WTC11 (cell line): ENCODE measurements around the gene AKT1S1. TPM values are rescaled to one million over a fixed set of nuclear protein-coding genes. Genes with fewer than 3 reads are reported as not detected.
A peak's percentile ranks its signal among the peaks of the same experiment; 100 is the strongest.

Source experiments
- ATAC-seq: fragments of 200-7000 bp; cut with Tn5 transposase; 2 replicates; pipeline ENCODE4 v1.10.0; 2021; ENCODE audit warnings: mild to moderate bottlenecking, moderate library complexity
- CTCF ChIA-PET: fragments of 300-600 bp; sonication (Branson Sonifier 250); formaldehyde crosslinking; loops from one replicate; lab custom pipeline; 2021; ENCODE audit warnings: antibody characterized with exemption; lab: Charles Lee
- POLR2A ChIA-PET: fragments of 350-600 bp; sonication (Branson Sonifier 250); formaldehyde crosslinking; loops from one replicate; lab custom pipeline; 2021; ENCODE audit warnings: antibody characterized with exemption; lab: Charles Lee
- DNase-seq: peaks from one replicate; pipeline ENCODE4 v3.0.0; 2021; ENCODE audit warnings: low spot score
- H3K27ac Mint-ChIP-seq: 2 replicates; pipeline ENCODE4 v1.8.0; 2021; ENCODE audit warnings: mixed read lengths
- H3K27me3 Mint-ChIP-seq: 2 replicates; pipeline ENCODE4 v1.8.0; 2021; ENCODE audit warnings: low read depth, mild to moderate bottlenecking, moderate library complexity, mixed read lengths
- H3K36me3 Mint-ChIP-seq: 2 replicates; pipeline ENCODE4 v1.8.0; 2021; ENCODE audit warnings: mixed read lengths
- H3K4me1 Mint-ChIP-seq: 2 replicates; pipeline ENCODE4 v1.8.0; 2022; ENCODE audit warnings: mixed read lengths
- H3K4me3 Mint-ChIP-seq: 2 replicates; pipeline ENCODE4 v1.8.0; 2021; ENCODE audit warnings: mild to moderate bottlenecking, moderate library complexity, mixed read lengths
- H3K9me3 Mint-ChIP-seq: 2 replicates; pipeline ENCODE4 v1.8.0; 2021; ENCODE audit warnings: mixed read lengths
- ARID4B ChIP-seq: sonication (generic); formaldehyde crosslinking; IDR thresholded peaks from 2 replicates; pipeline ENCODE4 v1.8.0; 2023; ENCODE audit warnings: missing genetic modification reagents, mild to moderate bottlenecking, borderline replicate concordance
- ATF1 ChIP-seq: sonication (generic); formaldehyde crosslinking; IDR thresholded peaks from 2 replicates; pipeline ENCODE4 v1.8.1; 2023; ENCODE audit warnings: mild to moderate bottlenecking, moderate library complexity, missing genetic modification reagents
- CBFB ChIP-seq: sonication (generic); formaldehyde crosslinking; IDR thresholded peaks from 2 replicates; pipeline ENCODE4 v1.8.1; 2022; ENCODE audit warnings: mild to moderate bottlenecking, low read depth, missing genetic modification reagents
- CDX4 ChIP-seq: fragments of 250-450 bp; sonication (Bioruptor Pico); IDR thresholded peaks from 2 replicates; pipeline ENCODE4 v1.9.0; 2021; ENCODE audit warnings: moderate library complexity, mild to moderate bottlenecking, inconsistent platforms, borderline replicate concordance
- CREM ChIP-seq: sonication (generic); formaldehyde crosslinking; IDR thresholded peaks from 2 replicates; pipeline ENCODE4 v1.8.1; 2022; ENCODE audit warnings: mild to moderate bottlenecking, missing genetic modification reagents, moderate library complexity
- CTCF ChIP-seq: fragments of 200-600 bp; IDR thresholded peaks from 2 replicates; pipeline ENCODE4 v1.8.0; 2022; ENCODE audit warnings: antibody characterized with exemption
- E2F4 ChIP-seq: sonication (generic); formaldehyde crosslinking; IDR thresholded peaks from 2 replicates; pipeline ENCODE4 v1.8.1; 2022; ENCODE audit warnings: low read depth, mild to moderate bottlenecking, moderate library complexity, missing genetic modification reagents, borderline replicate concordance
- E2F5 ChIP-seq: sonication (generic); formaldehyde crosslinking; IDR thresholded peaks from 2 replicates; pipeline ENCODE4 v1.8.1; 2022; ENCODE audit warnings: mild to moderate bottlenecking, moderate library complexity, missing genetic modification reagents
- ETV6 ChIP-seq: sonication (generic); formaldehyde crosslinking; IDR thresholded peaks from 2 replicates; pipeline ENCODE4 v1.8.1; 2022; ENCODE audit warnings: mild to moderate bottlenecking, missing genetic modification reagents
- FOXP1 ChIP-seq: sonication (generic); formaldehyde crosslinking; IDR thresholded peaks from 2 replicates; pipeline ENCODE4 v1.8.0; 2022; ENCODE audit warnings: missing genetic modification reagents, mild to moderate bottlenecking, moderate library complexity, borderline replicate concordance
- JUN ChIP-seq: sonication (generic); formaldehyde crosslinking; IDR thresholded peaks from 2 replicates; pipeline ENCODE4 v1.8.0; 2023; ENCODE audit warnings: mild to moderate bottlenecking, missing genetic modification reagents
- MXD4 ChIP-seq: fragments of 250-450 bp; sonication (Bioruptor Pico); IDR thresholded peaks from 2 replicates; pipeline ENCODE4 v1.8.0; 2021; ENCODE audit warnings: mild to moderate bottlenecking, moderate library complexity, borderline replicate concordance
- NFYB ChIP-seq: sonication (generic); formaldehyde crosslinking; conservative IDR thresholded peaks from 2 replicates; pipeline ENCODE4 v1.8.0; 2022; ENCODE audit warnings: low read depth, missing genetic modification reagents
- NR1H2 ChIP-seq: sonication (generic); formaldehyde crosslinking; IDR thresholded peaks from 2 replicates; pipeline ENCODE4 v1.9.0; 2021; ENCODE audit warnings: mild to moderate bottlenecking, moderate library complexity, missing genetic modification reagents
- PRRX2 ChIP-seq: fragments of 250-450 bp; sonication (Bioruptor Pico); IDR thresholded peaks from 2 replicates; pipeline ENCODE4 v1.8.0; 2021; ENCODE audit warnings: mild to moderate bottlenecking
- RELA ChIP-seq: sonication (generic); formaldehyde crosslinking; IDR thresholded peaks from 2 replicates; pipeline ENCODE4 v1.8.1; 2022; ENCODE audit warnings: missing genetic modification reagents, mild to moderate bottlenecking, borderline replicate concordance
- RORB ChIP-seq: fragments of 250-450 bp; sonication (Bioruptor Pico); IDR thresholded peaks from 2 replicates; pipeline ENCODE4 v1.9.0; 2021; ENCODE audit warnings: mild to moderate bottlenecking
- SMAD3 ChIP-seq: sonication (generic); formaldehyde crosslinking; IDR thresholded peaks from 2 replicates; pipeline ENCODE4 v1.8.0; 2022; ENCODE audit warnings: missing genetic modification reagents, mild to moderate bottlenecking, borderline replicate concordance
- SP1 ChIP-seq: sonication (generic); formaldehyde crosslinking; conservative IDR thresholded peaks from 2 replicates; pipeline ENCODE4 v1.8.1; 2022; ENCODE audit warnings: missing genetic modification reagents
- TEAD1 ChIP-seq: sonication (generic); formaldehyde crosslinking; IDR thresholded peaks from 2 replicates; pipeline ENCODE4 v1.8.0; 2022; ENCODE audit warnings: mild to moderate bottlenecking, missing genetic modification reagents
- ZBTB43 ChIP-seq: sonication (generic); formaldehyde crosslinking; IDR thresholded peaks from 2 replicates; pipeline ENCODE4 v1.8.1; 2023; ENCODE audit warnings: mild to moderate bottlenecking, missing genetic modification reagents
- ZNF232 ChIP-seq: sonication (generic); formaldehyde crosslinking; IDR thresholded peaks from 2 replicates; pipeline ENCODE4 v1.8.0; 2022; ENCODE audit warnings: mild to moderate bottlenecking, missing genetic modification reagents
- ZNF512 ChIP-seq: sonication (generic); formaldehyde crosslinking; IDR thresholded peaks from 2 replicates; pipeline ENCODE4 v1.8.1; 2022; ENCODE audit warnings: missing genetic modification reagents, borderline replicate concordance
- total RNA-seq: library from RNA; stranded (reverse); gene quantifications from 3 replicates; pipeline ENCODE4 v1.2.3, GENCODE V29; 2021

Gene AKT1S1
- total RNA-seq, 1 experiment from 2014 or later: 47.8 TPM

GRCh38 chr19:49890349-49891311 is 13.5 kb upstream of the AKT1S1 start:
- H3K4me3 Mint-ChIP-seq: peak overlapping the region; percentile 73
- CTCF ChIA-PET: interaction anchor here (0.8 to 2.5 kb wide), 25 partner anchors 9 to 173 kb away, joined by 3 to 18 read pairs (median 5); partner anchors contain the start of genes AKT1S1, ATF5, FUZ and NUP62
- H3K4me1 Mint-ChIP-seq: peaks cover 11% of the 10 kb centered on the region
- no peaks in the 10 kb centered on the region for H3K9me3 Mint-ChIP-seq
- H3K27ac Mint-ChIP-seq: peak overlapping the region; percentile 95; the same call in 1 of the 2 replicates
- ATAC-seq: peak; percentile 75
- DNase-seq: peak; percentile 85
- H3K27me3 Mint-ChIP-seq: peaks cover 47% of the 10 kb centered on the region
- H3K36me3 Mint-ChIP-seq: peaks cover 19% of the 10 kb centered on the region
- POLR2A ChIA-PET: interaction anchor here (0.9 to 2.4 kb wide), 3 partner anchors 13 to 39 kb away, joined by 6 to 13 read pairs (median 11); partner anchors contain the start of genes AKT1S1, ATF5, NUP62 and TBC1D17
- TF ChIP-seq FOXP1 (peak; percentile 90; the same call in 1 of the 2 replicates), ATF1 (CRISPR knock-in tag) (peak; percentile 83), RORB (CRISPR knock-in tag) (no peak), ETV6 (CRISPR knock-in tag) (no peak; the same call in 1 of the 2 replicates), NR1H2 (CRISPR knock-in tag) (0 out of 2 replicates have a peak, but pooled peaks have one; percentile 67), PRRX2 (CRISPR knock-in tag) (no peak), TEAD1 (peak; percentile 80; the same call in 1 of the 2 replicates), CDX4 (CRISPR knock-in tag) (no peak), SP1 (CRISPR knock-in tag) (peak; percentile 82), ARID4B (CRISPR knock-in tag) (peak; percentile 70; the same call in 1 of the 2 replicates), ZNF512 (CRISPR knock-in tag) (no peak), MXD4 (no peak), ZBTB43 (no peak; the same call in none of the 2 replicates), SMAD3 (CRISPR knock-in tag) (peak; percentile 77; the same call in 1 of the 2 replicates), E2F4 (CRISPR knock-in tag) (peak; percentile 59; the same call in 1 of the 2 replicates), CREM (CRISPR knock-in tag) (0 out of 2 replicates have a peak, but pooled peaks have one; percentile 68), CTCF (peak; percentile 23; the same call in 1 of the 2 replicates), ZNF232 (peak; percentile 82; the same call in 1 of the 2 replicates), JUN (CRISPR knock-in tag) (0 out of 2 replicates have a peak, but pooled peaks have one; percentile 27), RELA (CRISPR knock-in tag) (peak; percentile 87), NFYB (0 out of 2 replicates have a peak, but pooled peaks have one; percentile 33), CBFB (CRISPR knock-in tag) (no peak), E2F5 (CRISPR knock-in tag) (peak; percentile 84)
